NCI-H2081 (cell line): ENCODE results near the gene DPP6.

ENCODE experiments used
- DNase-seq, 2 experiments: peaks; one replicate each; lab custom pipeline; 2025; lab: John Stamatoyannopoulos, UW

The DPP6 gene

GRCh38 chr7:154827007-154827406, 774.8 kb downstream of the DPP6 start:
- DNase-seq, result no peak

- DNase-seq, result peak in 1 of 2 experiments; percentile 54
These were observed 780.5 kb downstream of the DPP6 start for GRCh38 chr7:154832557-154833138.

GRCh38 chr7:154836021-154836448, 783.8 kb downstream of the DPP6 start:
- peak in 1 of 2 experiments; percentile 13 for DNase-seq

- DNase-seq, result no peak
These were observed 784.9 kb downstream of the DPP6 start for GRCh38 chr7:154837087-154837486.

- DNase-seq, result no peak
These were observed 785.4 kb downstream of the DPP6 start for GRCh38 chr7:154837622-154838021.

- no peak for DNase-seq
These were observed 787.9 kb downstream of the DPP6 start for GRCh38 chr7:154840086-154840485.

GRCh38 chr7:154841731-154842331, 789.6 kb downstream of the DPP6 start:
- peak; percentile 76 to 95 for DNase-seq

- no peak for DNase-seq
These were observed 790.4 kb downstream of the DPP6 start for GRCh38 chr7:154842591-154842990.

- DNase-seq, result no peak
These were observed 791.6 kb downstream of the DPP6 start for GRCh38 chr7:154843670-154844237.

- DNase-seq, result no peak
These were observed 792.3 kb downstream of the DPP6 start for GRCh38 chr7:154844499-154844898.

- no peak for DNase-seq
These were observed 792.8 kb downstream of the DPP6 start for GRCh38 chr7:154844955-154845354.

GRCh38 chr7:154848464-154848863, 796.3 kb downstream of the DPP6 start:
- no peak for DNase-seq

GRCh38 chr7:154852205-154852604, 800.0 kb downstream of the DPP6 start:
- no peak for DNase-seq

- DNase-seq, result no peak
These were observed 801.0 kb downstream of the DPP6 start for GRCh38 chr7:154853063-154853726.

GRCh38 chr7:154853727-154854095, 801.5 kb downstream of the DPP6 start:
- no peak for DNase-seq

- no peak for DNase-seq
These were observed 802.6 kb downstream of the DPP6 start for GRCh38 chr7:154854836-154855235.

- no peak for DNase-seq
These were observed 803.2 kb downstream of the DPP6 start for GRCh38 chr7:154855366-154855765.

GRCh38 chr7:154856733-154857132, 804.5 kb downstream of the DPP6 start:
- no peak for DNase-seq

GRCh38 chr7:154857240-154857639, 805.0 kb downstream of the DPP6 start:
- DNase-seq, result no peak

GRCh38 chr7:154857728-154858681, 805.8 kb downstream of the DPP6 start:
- no peak for DNase-seq

GRCh38 chr7:154858836-154859537, 806.8 kb downstream of the DPP6 start:
- no peak for DNase-seq
